Measurements from ENCODE around the gene SEC23IP. TPM values are rescaled to one million over a fixed set of nuclear protein-coding genes. Genes with fewer than 3 reads are reported as not detected.
"Not testable (repeated sequence)": the region's sequence is repeated elsewhere in the genome, so short reads cannot be mapped to it uniquely, and the experiment has no call there.

SEC23IP gene
- total RNA-seq, 1 experiment from 2014 or later = 132 TPM

DNA sequence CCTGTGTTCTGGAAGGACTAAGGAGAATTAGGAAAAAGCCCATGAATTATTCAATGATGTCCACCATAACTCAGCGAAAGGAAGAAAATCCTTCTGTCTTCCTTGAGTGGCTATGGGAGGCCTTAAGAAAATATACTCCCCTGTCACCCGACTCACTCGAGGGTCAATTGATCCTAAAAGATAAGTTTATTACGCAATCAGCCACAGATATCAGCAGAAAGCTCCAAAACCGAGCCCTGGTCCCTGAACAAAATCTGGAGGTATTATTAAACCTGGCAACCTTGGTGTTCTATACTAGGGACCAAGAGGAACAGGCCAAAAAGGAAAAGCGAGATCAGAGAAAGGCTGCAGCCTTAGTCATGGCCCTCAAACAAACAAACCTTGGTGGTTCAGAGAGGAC is 6.5 kb upstream of the SEC23IP start:
- H3K9me3 ChIP-seq (ENCODE audit: control insufficient read depth, insufficient read depth, low read depth, low read length); ATAC-seq; H3K36me3 ChIP-seq (ENCODE audit: control insufficient read depth, insufficient read depth, low read length); intact Hi-C loops (cut with micrococcal nuclease; ENCODE audit: unreplicated experiment); H3K27ac ChIP-seq (ENCODE audit: low read length); H3K4me3 ChIP-seq (ENCODE audit: low read depth in 2 of 2, low read length in 2 of 2); H3K27me3 ChIP-seq (ENCODE audit: control insufficient read depth, insufficient read depth, low read length); in situ Hi-C loops (cut with HindIII; ENCODE audit: low pct_unique_long_range_greater_than_20kb, low sequenced_read_pairs); BruUV-seq (replicated peaks); DNase-seq (ENCODE audit: low read depth, low spot score); POLR2A ChIA-PET; H3K4me1 ChIP-seq (ENCODE audit: control insufficient read depth, insufficient read depth, low read length); CTCF ChIA-PET: not testable (repeated sequence)

DNA sequence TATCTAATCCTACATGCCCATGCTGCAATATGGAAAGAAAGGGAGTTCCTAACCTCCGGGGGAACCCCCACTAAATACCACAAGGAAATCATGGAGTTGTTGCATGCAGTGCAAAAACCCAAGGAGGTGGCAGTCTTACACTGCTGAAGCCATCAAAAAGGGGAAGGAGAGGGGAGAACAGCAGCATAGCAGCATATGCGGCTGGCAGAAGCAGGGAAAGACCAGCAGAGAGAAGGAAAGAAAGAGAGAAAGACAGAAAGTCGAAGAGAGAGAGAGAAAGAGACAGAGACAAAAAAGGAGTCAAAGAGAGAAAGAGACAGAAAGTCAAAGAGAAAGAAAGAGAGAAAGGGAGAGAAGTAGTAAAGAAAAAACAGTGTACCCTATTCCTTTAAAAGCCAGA is 3.8 kb upstream of the SEC23IP start:
- BruUV-seq (replicated peaks); H3K4me1 ChIP-seq (ENCODE audit: control insufficient read depth, insufficient read depth, low read length); H3K36me3 ChIP-seq (ENCODE audit: control insufficient read depth, insufficient read depth, low read length); in situ Hi-C loops (cut with HindIII; ENCODE audit: low pct_unique_long_range_greater_than_20kb, low sequenced_read_pairs); H3K27me3 ChIP-seq (ENCODE audit: control insufficient read depth, insufficient read depth, low read length); H3K9me3 ChIP-seq (ENCODE audit: control insufficient read depth, insufficient read depth, low read depth, low read length); H3K4me3 ChIP-seq (ENCODE audit: low read depth in 2 of 2, low read length in 2 of 2); intact Hi-C loops (cut with micrococcal nuclease; ENCODE audit: unreplicated experiment); ATAC-seq; H3K27ac ChIP-seq (ENCODE audit: low read length); POLR2A ChIA-PET; CTCF ChIA-PET; DNase-seq (ENCODE audit: low read depth, low spot score): not testable (repeated sequence)

DNA sequence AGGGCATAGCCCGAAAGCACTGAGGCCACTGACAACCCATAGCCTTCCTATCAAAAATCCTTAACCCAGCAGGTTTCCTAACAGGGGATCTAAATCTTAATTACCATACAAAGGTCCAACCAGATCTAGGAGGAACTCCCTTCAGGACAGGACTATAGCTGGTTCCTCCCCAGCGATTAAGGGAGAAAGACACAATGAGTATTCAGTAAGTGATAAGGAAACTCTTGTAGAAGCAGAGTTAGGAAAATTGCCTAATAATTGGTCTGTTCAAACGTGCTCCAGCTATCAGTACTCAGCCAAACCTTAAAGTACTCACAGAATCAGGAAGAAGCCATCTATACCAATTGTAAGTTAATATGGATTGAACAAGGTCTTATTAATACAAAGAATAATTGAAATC is 3.3 kb upstream of the SEC23IP start:
- H3K27ac ChIP-seq (ENCODE audit: low read length); in situ Hi-C loops (cut with HindIII; ENCODE audit: low pct_unique_long_range_greater_than_20kb, low sequenced_read_pairs); H3K36me3 ChIP-seq (ENCODE audit: control insufficient read depth, insufficient read depth, low read length); BruUV-seq (replicated peaks); ATAC-seq; DNase-seq (ENCODE audit: low read depth, low spot score); CTCF ChIA-PET; H3K27me3 ChIP-seq (ENCODE audit: control insufficient read depth, insufficient read depth, low read length); H3K9me3 ChIP-seq (ENCODE audit: control insufficient read depth, insufficient read depth, low read depth, low read length); H3K4me3 ChIP-seq (ENCODE audit: low read depth in 2 of 2, low read length in 2 of 2); POLR2A ChIA-PET; H3K4me1 ChIP-seq (ENCODE audit: control insufficient read depth, insufficient read depth, low read length); intact Hi-C loops (cut with micrococcal nuclease; ENCODE audit: unreplicated experiment): not testable (repeated sequence)

DNA sequence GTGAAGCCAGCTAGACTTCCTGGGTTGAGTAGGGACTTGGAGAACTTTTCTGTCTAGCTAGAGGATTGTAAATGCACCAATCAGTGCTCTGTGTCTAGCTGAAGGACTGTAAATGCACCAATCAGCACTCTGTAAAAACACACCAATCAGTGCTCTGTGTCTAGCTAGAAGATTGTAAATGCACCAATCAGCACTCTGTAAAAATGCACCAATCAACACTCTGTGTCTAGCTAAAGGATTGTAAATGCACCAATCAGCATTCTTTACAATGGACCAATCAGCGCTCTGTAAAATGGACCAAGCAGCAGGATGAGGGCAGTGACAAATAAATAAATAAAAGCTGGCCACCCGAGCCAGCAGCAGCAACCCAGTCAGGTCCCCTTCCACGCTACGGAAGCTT is 2.2 kb upstream of the SEC23IP start:
- DNase-seq (ENCODE audit: low read depth, low spot score); H3K27me3 ChIP-seq (ENCODE audit: control insufficient read depth, insufficient read depth, low read length); H3K4me3 ChIP-seq (ENCODE audit: low read depth in 2 of 2, low read length in 2 of 2); in situ Hi-C loops (cut with HindIII; ENCODE audit: low pct_unique_long_range_greater_than_20kb, low sequenced_read_pairs); H3K36me3 ChIP-seq (ENCODE audit: control insufficient read depth, insufficient read depth, low read length); H3K27ac ChIP-seq (ENCODE audit: low read length); BruUV-seq (replicated peaks); CTCF ChIA-PET; H3K9me3 ChIP-seq (ENCODE audit: control insufficient read depth, insufficient read depth, low read depth, low read length); intact Hi-C loops (cut with micrococcal nuclease; ENCODE audit: unreplicated experiment); ATAC-seq; POLR2A ChIA-PET: not testable (repeated sequence)
- peaks cover 14% of the 10 kb centered on the region for H3K4me1 ChIP-seq (ENCODE audit: control insufficient read depth, insufficient read depth, low read length)

DNA sequence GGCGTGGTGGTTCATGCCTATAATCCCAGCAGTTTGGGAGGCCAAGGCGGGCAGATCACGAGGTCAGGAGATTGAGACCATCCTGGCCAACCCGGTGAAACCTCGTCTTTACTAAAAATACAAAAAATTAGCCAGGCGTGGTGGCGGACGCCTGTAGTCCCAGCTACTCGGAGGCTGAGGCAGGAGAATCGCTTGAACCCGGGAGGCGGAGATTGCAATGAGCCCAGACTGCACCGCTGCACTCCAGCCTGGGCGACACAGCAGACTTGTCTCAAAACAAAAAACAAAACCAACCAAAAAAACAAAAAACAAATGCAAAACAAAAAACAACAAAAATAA is 712 bp upstream of the SEC23IP start:
- Histone ChIP-seq H3K4me3 (ENCODE audit: low read depth in 2 of 2, low read length in 2 of 2) (peak overlapping the region; percentile 89 to 100), H3K27ac (ENCODE audit: low read length) (peak overlapping the region; percentile 95), H3K4me1 (ENCODE audit: control insufficient read depth, insufficient read depth, low read length) (peaks cover 29% of the 10 kb centered on the region)
- H3K27me3 ChIP-seq (ENCODE audit: control insufficient read depth, insufficient read depth, low read length); BruUV-seq (replicated peaks); H3K9me3 ChIP-seq (ENCODE audit: control insufficient read depth, insufficient read depth, low read depth, low read length); in situ Hi-C loops (cut with HindIII; ENCODE audit: low pct_unique_long_range_greater_than_20kb, low sequenced_read_pairs); DNase-seq (ENCODE audit: low read depth, low spot score); ATAC-seq; intact Hi-C loops (cut with micrococcal nuclease; ENCODE audit: unreplicated experiment); H3K36me3 ChIP-seq (ENCODE audit: control insufficient read depth, insufficient read depth, low read length): not testable (repeated sequence)
- ChIA-PET CTCF (interaction anchor here (0.6 kb wide), 1 partner anchor 142 kb away, joined by 8 read pairs; no protein-coding TSS in a partner anchor), POLR2A (interaction anchor here (0.7 kb wide), 1 partner anchor 154 kb away, joined by 5 read pairs; no protein-coding TSS in a partner anchor)
